NCI-H1930 (cell line): Measurements from ENCODE around the gene CLDN34.

Experiments
- DNase-seq, 2 experiments: peaks; one replicate each; lab custom pipeline; 2025; lab: John Stamatoyannopoulos, UW

The CLDN34 gene

DNA sequence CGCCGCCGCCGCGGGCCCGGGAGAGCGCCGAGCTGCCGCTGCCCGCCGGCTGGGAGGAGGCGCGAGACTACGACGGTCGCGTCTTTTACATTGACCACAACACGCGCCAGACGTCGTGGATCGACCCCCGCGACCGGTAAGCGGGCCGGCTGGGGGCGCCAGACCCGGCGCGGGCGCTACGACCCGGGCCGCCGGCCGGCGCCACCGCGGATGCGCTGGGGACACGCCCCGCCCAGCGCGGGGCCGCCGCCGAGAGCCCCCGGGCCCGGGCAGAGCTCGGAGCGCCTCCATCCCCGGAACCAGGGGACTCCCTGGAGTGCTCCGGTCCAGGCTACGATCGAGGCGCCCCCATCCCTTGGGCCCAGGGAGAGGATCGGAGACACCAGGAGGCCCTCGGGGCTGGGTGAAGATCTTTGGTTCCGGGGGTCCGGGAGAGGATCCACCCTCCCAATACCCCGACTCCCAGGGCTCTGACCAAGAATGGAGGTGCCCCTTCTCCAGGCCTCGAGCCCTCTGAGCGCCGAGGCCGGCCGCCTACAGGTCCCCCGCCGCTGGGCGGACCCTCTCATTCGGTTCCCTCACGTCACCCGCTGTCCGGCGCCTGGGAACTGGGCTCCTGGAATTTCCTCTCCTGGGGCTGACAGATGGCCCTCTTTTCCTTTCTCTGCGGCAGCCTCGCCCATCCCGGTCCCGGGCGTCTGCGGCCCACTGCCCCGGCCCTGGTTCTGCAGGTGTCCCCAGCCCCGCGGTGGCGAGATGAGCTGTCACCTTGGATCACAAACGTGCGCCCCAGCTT, 48.8 kb downstream of the CLDN34 start:
- peak; percentile 2 to 27 for DNase-seq

DNA sequence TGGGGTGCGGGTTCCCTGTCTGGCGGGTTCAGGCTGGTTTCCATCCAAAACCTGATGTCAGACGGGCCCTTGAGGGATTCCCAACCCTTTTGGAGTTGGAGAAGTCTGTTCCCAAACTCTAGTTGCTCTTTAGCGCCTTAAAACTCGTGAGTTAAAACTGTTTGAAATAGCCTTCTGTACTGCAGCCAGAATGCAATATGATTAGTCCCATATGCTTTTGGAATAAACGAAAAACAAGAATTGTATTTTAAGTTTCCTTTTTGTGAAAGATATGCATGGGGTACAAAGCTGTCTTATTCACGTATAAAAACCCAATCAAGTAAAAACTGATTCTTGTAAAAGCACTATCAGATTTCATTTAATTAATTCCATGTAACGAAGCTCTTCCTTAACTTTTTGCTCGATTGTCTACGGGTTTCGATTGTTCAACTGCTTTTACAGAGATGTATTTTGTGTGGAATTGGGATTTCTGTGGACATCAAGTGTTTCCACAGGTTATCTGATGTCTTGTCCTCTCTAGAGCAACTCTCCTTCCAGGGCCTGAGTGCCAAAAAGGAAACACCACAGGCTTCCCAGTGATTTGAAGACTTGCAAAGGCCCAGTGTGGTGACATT, 49.5 kb downstream of the CLDN34 start:
- DNase-seq = no peak

GRCh38 chrX:10017872-10018271, 50.7 kb downstream of the CLDN34 start:
- no peak for DNase-seq
